ACC112 (cell line): ENCODE data around the gene IL1F10.

Experiments used
- H2AFZ ChIP-seq: fragments of 200-600 bp; sonication (generic); one replicate; pipeline ENCODE4 v1.6.0; 2017; ENCODE audit warnings: antibody characterized with exemption, low read length; ENCODE audit not compliant: unreplicated experiment
- H3K27ac ChIP-seq: fragments of 200-600 bp; sonication (generic); 2 replicates; pipeline ENCODE4 v1.5.1; 2014; ENCODE audit warnings: low read depth, mild to moderate bottlenecking, antibody characterized with exemption, low read length, moderate library complexity
- H3K27me3 ChIP-seq: fragments of 200-600 bp; sonication (generic); 2 replicates; pipeline ENCODE4 v1.6.1; 2014; ENCODE audit warnings: mild to moderate bottlenecking, antibody characterized with exemption, low read length, moderate library complexity, mixed read lengths; ENCODE audit not compliant: insufficient read depth
- H3K36me3 ChIP-seq: fragments of 200-600 bp; sonication (generic); 2 replicates; pipeline ENCODE4 v1.6.1; 2016; ENCODE audit warnings: mild to moderate bottlenecking, antibody characterized with exemption, low read length, moderate library complexity, mixed read lengths; ENCODE audit not compliant: insufficient read depth
- H3K4me1 ChIP-seq: fragments of 200-600 bp; sonication (generic); one replicate; pipeline ENCODE4 v1.6.1; 2016; ENCODE audit warnings: low read length, mixed read lengths; ENCODE audit not compliant: insufficient read depth, unreplicated experiment, control insufficient read depth
- H3K4me3 ChIP-seq: fragments of 200-600 bp; sonication (generic); 2 replicates; pipeline ENCODE4 v1.5.1; 2014; ENCODE audit warnings: mild to moderate bottlenecking, low read depth, low read length
- H3K79me2 ChIP-seq: fragments of 200-600 bp; sonication (generic); one replicate; pipeline ENCODE4 v1.6.0; 2016; ENCODE audit warnings: low read length; ENCODE audit not compliant: control insufficient read depth, unreplicated experiment, insufficient read depth

IL1F10 gene

GRCh38 chr2:113112441-113112840, 44.7 kb downstream of the IL1F10 start:
- Histone ChIP-seq H3K27me3 (peaks cover 26% of the 10 kb centered on the region), H3K4me1 (peaks cover 19% of the 10 kb centered on the region), H3K36me3 (no peaks in the 10 kb centered on the region), H3K27ac (no peak overlapping the region), H2AFZ (no peak overlapping the region), H3K4me3 (no peak overlapping the region), H3K79me2 (no peaks in the 10 kb centered on the region)

GRCh38 chr2:113112871-113113270, 45.1 kb downstream of the IL1F10 start:
- Histone ChIP-seq H3K36me3 (no peaks in the 10 kb centered on the region), H3K4me3 (no peak overlapping the region), H3K79me2 (no peaks in the 10 kb centered on the region), H3K4me1 (peaks cover 21% of the 10 kb centered on the region), H3K27ac (no peak overlapping the region), H2AFZ (no peak overlapping the region), H3K27me3 (peaks cover 26% of the 10 kb centered on the region)

GRCh38 chr2:113113807-113114206, 46.0 kb downstream of the IL1F10 start:
- Histone ChIP-seq H3K36me3 (no peaks in the 10 kb centered on the region), H3K4me3 (no peak overlapping the region), H3K79me2 (no peaks in the 10 kb centered on the region), H3K4me1 (peaks cover 24% of the 10 kb centered on the region), H2AFZ (no peak overlapping the region), H3K27ac (no peak overlapping the region), H3K27me3 (peaks cover 26% of the 10 kb centered on the region)

- H3K4me1 ChIP-seq: peaks cover 24% of the 10 kb centered on the region
- no peak overlapping the region for H3K4me3 ChIP-seq
- peaks cover 26% of the 10 kb centered on the region for H3K27me3 ChIP-seq
- H3K27ac ChIP-seq: no peak overlapping the region
- no peaks in the 10 kb centered on the region for H3K36me3 ChIP-seq
- no peaks in the 10 kb centered on the region for H3K79me2 ChIP-seq
- no peak overlapping the region for H2AFZ ChIP-seq
Measured at GRCh38 chr2:113114224-113114945, 46.6 kb downstream of the IL1F10 start.

GRCh38 chr2:113114996-113115395, 47.2 kb downstream of the IL1F10 start:
- Histone ChIP-seq H2AFZ (no peak overlapping the region), H3K4me1 (peaks cover 24% of the 10 kb centered on the region), H3K4me3 (no peak overlapping the region), H3K79me2 (no peaks in the 10 kb centered on the region), H3K36me3 (no peaks in the 10 kb centered on the region), H3K27me3 (peaks cover 25% of the 10 kb centered on the region), H3K27ac (no peak overlapping the region)

- H2AFZ ChIP-seq: no peak overlapping the region
Measured at GRCh38 chr2:113116100-113116958, 48.6 kb downstream of the IL1F10 start.

GRCh38 chr2:113117541-113118262, 49.9 kb downstream of the IL1F10 start:
- Histone ChIP-seq H3K27ac (peak overlapping the region; percentile 73; the same call in 1 of the 2 replicates), H3K4me3 (no peak overlapping the region), H2AFZ (no peak overlapping the region), H3K36me3 (no peaks in the 10 kb centered on the region), H3K79me2 (no peaks in the 10 kb centered on the region), H3K4me1 (peaks cover 24% of the 10 kb centered on the region), H3K27me3 (peaks cover 27% of the 10 kb centered on the region; the same call in 1 of the 2 replicates)

More at GRCh38 chr2:113116100-113116958, 48.6 kb downstream of the IL1F10 start:
- H3K27me3 ChIP-seq: peaks cover 18% of the 10 kb centered on the region; the same call in 1 of the 2 replicates
- no peaks in the 10 kb centered on the region for H3K79me2 ChIP-seq
- no peak overlapping the region for H3K4me3 ChIP-seq
- peak overlapping the region; percentile 73; the same call in 1 of the 2 replicates for H3K27ac ChIP-seq
- H3K4me1 ChIP-seq: peaks cover 24% of the 10 kb centered on the region
- no peaks in the 10 kb centered on the region for H3K36me3 ChIP-seq

GRCh38 chr2:113118263-113118657, 50.5 kb downstream of the IL1F10 start:
- Histone ChIP-seq H2AFZ (no peak overlapping the region), H3K4me3 (no peak overlapping the region), H3K4me1 (peaks cover 24% of the 10 kb centered on the region), H3K27ac (peak overlapping the region; percentile 46; the same call in 1 of the 2 replicates), H3K27me3 (peaks cover 27% of the 10 kb centered on the region; the same call in 1 of the 2 replicates), H3K36me3 (no peaks in the 10 kb centered on the region), H3K79me2 (no peaks in the 10 kb centered on the region)

- Histone ChIP-seq H3K36me3 (no peaks in the 10 kb centered on the region), H3K4me3 (no peak overlapping the region), H3K27me3 (peaks cover 22% of the 10 kb centered on the region; the same call in 1 of the 2 replicates), H3K79me2 (no peaks in the 10 kb centered on the region), H2AFZ (no peak overlapping the region), H3K4me1 (peaks cover 28% of the 10 kb centered on the region), H3K27ac (no peak overlapping the region)
Measured at GRCh38 chr2:113119111-113119510, 51.3 kb downstream of the IL1F10 start.

GRCh38 chr2:113120861-113121260, 53.1 kb downstream of the IL1F10 start:
- H3K79me2 ChIP-seq: no peaks in the 10 kb centered on the region
- H3K4me3 ChIP-seq: no peak overlapping the region
- H3K27ac ChIP-seq: no peak overlapping the region
- peaks cover 41% of the 10 kb centered on the region for H3K4me1 ChIP-seq
- peaks cover 19% of the 10 kb centered on the region; the same call in 1 of the 2 replicates for H3K27me3 ChIP-seq
- no peaks in the 10 kb centered on the region for H3K36me3 ChIP-seq
- H2AFZ ChIP-seq: no peak overlapping the region
